ENCODE measurements around the gene NAV1. TPM values are rescaled to one million over a fixed set of nuclear protein-coding genes. Genes with fewer than 3 reads are reported as not detected.

NAV1 gene
- total and polyA plus RNA-seq, 4 donors, result 1.1 to 2.0 (median 1.3) TPM

DNA sequence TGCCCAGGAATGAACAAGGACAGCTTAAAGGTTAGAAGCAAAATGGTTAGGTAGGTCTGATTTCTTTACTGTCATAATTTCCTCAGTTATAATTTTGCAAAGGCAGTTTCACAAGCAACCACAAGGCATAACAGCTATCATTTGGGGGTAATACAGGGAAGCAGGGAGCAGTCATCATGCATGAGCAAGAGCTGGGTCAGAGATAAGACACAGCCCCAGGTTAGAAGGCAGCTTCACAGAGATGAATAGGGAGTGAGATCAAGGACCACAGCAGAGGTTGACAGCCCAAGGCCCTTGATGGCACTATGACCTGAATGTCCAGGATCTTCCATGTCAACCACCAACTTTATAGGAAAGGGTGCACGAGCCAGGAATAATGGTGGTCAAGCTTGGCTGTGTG is 23.0 kb upstream of the NAV1 start:
- no peaks in the 10 kb centered on the region for H3K9me3 ChIP-seq (ENCODE audit: control insufficient read depth in 4 of 4, low read length in 3 of 4)
- H3K4me1 ChIP-seq (ENCODE audit: control insufficient read depth in 4 of 4, insufficient read depth in 4 of 4, low read length in 3 of 4), result peaks cover 3 to 17% (median 15%) of the 10 kb centered on the region in 4 donors
- H3K27me3 ChIP-seq (ENCODE audit: control insufficient read depth in 4 of 4, insufficient read depth in 4 of 4, low read length in 3 of 4), result no peaks in the 10 kb centered on the region
- H3K9ac ChIP-seq (ENCODE audit: low read depth in 1 of 2, low read length in 2 of 2), result no peak overlapping the region
- no peak for DNase-seq (ENCODE audit: low spot score)
- no peak overlapping the region for H3K27ac ChIP-seq (ENCODE audit: low read depth in 1 of 2, low read length in 2 of 2)
- H3K36me3 ChIP-seq (ENCODE audit: control insufficient read depth in 4 of 4, insufficient read depth in 3 of 4, low read depth in 1 of 4, low read length in 3 of 4), result no peaks in the 10 kb centered on the region
- 95% methylated on average over 1 of the region's 1 CpG for WGBS
- TF ChIP-seq RAD21 (IDR thresholded peaks at IDR 0.05) (no peak), TAF1 (conservative IDR thresholded peaks at IDR 0.05) (no peak), YY1 (IDR thresholded peaks at IDR 0.05) (no peak), HNF4G (IDR thresholded peaks at IDR 0.05) (no peak), SP1 (IDR thresholded peaks at IDR 0.05) (no peak), GABPA (IDR thresholded peaks at IDR 0.05 in 1 of 2, conservative IDR thresholded peaks at IDR 0.05 in 1 of 2) (no peak), HNF4A (conservative IDR thresholded peaks at IDR 0.05) (no peak), ATF3 (IDR thresholded peaks at IDR 0.05) (no peak), FOXA1 (IDR thresholded peaks at IDR 0.05) (no peak), NR2F2 (IDR thresholded peaks at IDR 0.05) (no peak), FOXA2 (IDR thresholded peaks at IDR 0.05) (no peak)
- TF ChIP-seq, protein P1, sequence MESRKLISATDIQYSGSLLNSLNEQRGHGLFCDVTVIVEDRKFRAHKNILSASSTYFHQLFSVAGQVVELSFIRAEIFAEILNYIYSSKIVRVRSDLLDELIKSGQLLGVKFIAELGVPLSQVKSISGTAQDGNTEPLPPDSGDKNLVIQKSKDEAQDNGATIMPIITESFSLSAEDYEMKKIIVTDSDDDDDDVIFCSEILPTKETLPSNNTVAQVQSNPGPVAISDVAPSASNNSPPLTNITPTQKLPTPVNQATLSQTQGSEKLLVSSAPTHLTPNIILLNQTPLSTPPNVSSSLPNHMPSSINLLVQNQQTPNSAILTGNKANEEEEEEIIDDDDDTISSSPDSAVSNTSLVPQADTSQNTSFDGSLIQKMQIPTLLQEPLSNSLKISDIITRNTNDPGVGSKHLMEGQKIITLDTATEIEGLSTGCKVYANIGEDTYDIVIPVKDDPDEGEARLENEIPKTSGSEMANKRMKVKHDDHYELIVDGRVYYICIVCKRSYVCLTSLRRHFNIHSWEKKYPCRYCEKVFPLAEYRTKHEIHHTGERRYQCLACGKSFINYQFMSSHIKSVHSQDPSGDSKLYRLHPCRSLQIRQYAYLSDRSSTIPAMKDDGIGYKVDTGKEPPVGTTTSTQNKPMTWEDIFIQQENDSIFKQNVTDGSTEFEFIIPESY (IDR thresholded peaks at IDR 0.05), result no peak
- H3K4me3 ChIP-seq (ENCODE audit: low read depth in 1 of 3, low read length in 3 of 3), result no peak overlapping the region

DNA sequence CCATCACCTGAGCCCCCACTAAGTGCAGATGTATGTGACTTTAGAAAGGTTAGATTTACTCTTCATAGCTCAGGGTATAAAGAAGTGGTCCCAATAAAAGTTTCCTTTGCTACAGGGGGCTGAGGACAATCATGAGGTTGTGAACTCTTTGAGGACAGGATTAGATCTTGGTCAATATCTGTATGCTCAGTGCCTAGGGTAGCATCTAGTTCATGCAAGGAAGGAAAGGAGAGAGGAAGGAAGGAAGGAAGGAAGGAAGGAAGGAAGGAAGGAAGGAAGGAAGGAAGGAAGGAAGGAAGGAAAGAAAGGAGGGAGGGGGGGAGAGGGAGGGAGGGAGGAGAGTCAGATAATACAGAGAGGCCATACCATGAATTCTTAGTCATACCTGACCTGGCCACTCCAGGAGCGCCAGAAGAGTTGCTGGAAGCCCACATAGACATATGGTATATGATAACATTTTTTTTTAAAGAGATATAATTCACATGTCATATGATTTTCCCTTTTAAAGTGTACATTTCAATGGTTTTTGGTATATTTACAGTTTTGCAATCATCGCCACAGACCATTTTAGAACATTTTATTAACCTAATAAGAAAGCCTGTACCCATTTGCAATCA is 22.3 kb upstream of the NAV1 start:
- no peak overlapping the region for H3K4me3 ChIP-seq (ENCODE audit: low read depth in 1 of 3, low read length in 3 of 3)
- no peaks in the 10 kb centered on the region for H3K36me3 ChIP-seq (ENCODE audit: control insufficient read depth in 4 of 4, insufficient read depth in 3 of 4, low read depth in 1 of 4, low read length in 3 of 4)
- no peak overlapping the region for H3K9ac ChIP-seq (ENCODE audit: low read depth in 1 of 2, low read length in 2 of 2)
- H3K9me3 ChIP-seq (ENCODE audit: control insufficient read depth in 4 of 4, low read length in 3 of 4), result no peaks in the 10 kb centered on the region
- WGBS, result 94% methylated on average over 2 of the region's 2 CpGs
- peaks cover 3 to 14% (median 13%) of the 10 kb centered on the region in 4 donors for H3K4me1 ChIP-seq (ENCODE audit: control insufficient read depth in 4 of 4, insufficient read depth in 4 of 4, low read length in 3 of 4)
- TF ChIP-seq, protein P1 (IDR thresholded peaks at IDR 0.05), result no peak
- TF ChIP-seq EGR1 (IDR thresholded peaks at IDR 0.05; ENCODE audit: low read depth in 2 of 2), result no peak
- no peak for TF ChIP-seq ATF3 (IDR thresholded peaks at IDR 0.05)
- TF ChIP-seq HNF4A (conservative IDR thresholded peaks at IDR 0.05), result no peak
- TF ChIP-seq, protein P2, sequence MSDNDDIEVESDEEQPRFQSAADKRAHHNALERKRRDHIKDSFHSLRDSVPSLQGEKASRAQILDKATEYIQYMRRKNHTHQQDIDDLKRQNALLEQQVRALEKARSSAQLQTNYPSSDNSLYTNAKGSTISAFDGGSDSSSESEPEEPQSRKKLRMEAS (IDR thresholded peaks at IDR 0.05), result no peak
- no peak for TF ChIP-seq TAF1 (conservative IDR thresholded peaks at IDR 0.05)
- TF ChIP-seq FOXA1 (IDR thresholded peaks at IDR 0.05), result no peak
- TF ChIP-seq YY1 (IDR thresholded peaks at IDR 0.05), result no peak
- TF ChIP-seq SP1 (IDR thresholded peaks at IDR 0.05), result no peak
- TF ChIP-seq RXRA (IDR thresholded peaks at IDR 0.05), result no peak
- no peak for TF ChIP-seq JUND (IDR thresholded peaks at IDR 0.05)
- TF ChIP-seq FOXA2 (IDR thresholded peaks at IDR 0.05), result no peak
- no peak for DNase-seq (ENCODE audit: low spot score)
- no peak overlapping the region for H3K27ac ChIP-seq (ENCODE audit: low read depth in 1 of 2, low read length in 2 of 2)
- H3K27me3 ChIP-seq (ENCODE audit: control insufficient read depth in 4 of 4, insufficient read depth in 4 of 4, low read length in 3 of 4), result no peaks in the 10 kb centered on the region
